CD4-positive, alpha-beta T cell treated with Interleukin-2 at 100 ng/mL for 4 hours (primary cell): Measurements from ENCODE around the gene TOM1.
A peak's percentile ranks its signal among the peaks of the same experiment; 100 is the strongest.

Experiments
- DNase-seq: peaks from one replicate; pipeline ENCODE4 v3.0.0-alpha.2; 2020; ENCODE audit warnings: low spot score

The TOM1 gene

DNA sequence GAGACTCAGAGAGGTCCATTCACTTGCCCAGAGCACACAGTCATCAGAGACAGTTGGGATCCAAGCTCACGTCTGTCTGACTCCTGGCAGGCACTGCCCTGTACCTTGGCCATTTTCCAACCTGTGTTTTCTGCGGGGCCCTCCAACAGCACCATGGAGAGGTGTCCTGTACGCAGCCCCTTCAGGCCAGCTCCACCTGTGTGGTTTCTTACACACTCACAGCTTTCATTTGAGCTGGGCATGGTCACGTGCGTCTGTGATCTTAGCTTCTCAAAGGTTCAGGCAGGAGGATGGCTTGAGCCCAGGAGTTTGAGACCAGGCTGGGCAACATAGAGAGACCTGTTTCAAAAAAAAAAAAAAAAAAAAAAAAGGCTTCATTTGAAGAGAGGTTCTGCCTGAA lies 24.4 kb downstream of the TOM1 start:
- no peak for DNase-seq

DNA sequence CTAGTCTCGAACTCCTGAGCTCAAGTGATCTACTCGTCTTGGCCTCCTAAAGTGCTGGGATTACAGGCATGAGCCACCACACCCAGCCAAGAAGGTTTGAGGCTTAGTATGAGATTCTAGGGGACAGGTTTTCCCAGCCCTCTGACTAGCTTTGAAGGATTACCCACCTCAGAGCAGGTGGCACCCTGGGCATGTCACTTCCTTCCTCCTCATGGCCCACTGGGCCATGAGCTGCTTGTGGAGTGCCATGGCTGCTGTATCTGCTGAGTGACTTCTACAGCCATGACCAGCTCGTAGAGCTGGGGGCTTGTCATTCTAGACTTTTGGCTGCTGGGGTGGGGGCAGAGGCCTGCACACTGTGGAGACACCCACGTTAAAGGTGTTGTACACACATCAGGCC lies 25.1 kb downstream of the TOM1 start:
- DNase-seq: no peak

GRCh38 chr22:35325209-35325608 lies 25.5 kb downstream of the TOM1 start:
- DNase-seq: no peak

GRCh38 chr22:35326854-35327562 lies 27.3 kb downstream of the TOM1 start:
- DNase-seq: no peak

DNA sequence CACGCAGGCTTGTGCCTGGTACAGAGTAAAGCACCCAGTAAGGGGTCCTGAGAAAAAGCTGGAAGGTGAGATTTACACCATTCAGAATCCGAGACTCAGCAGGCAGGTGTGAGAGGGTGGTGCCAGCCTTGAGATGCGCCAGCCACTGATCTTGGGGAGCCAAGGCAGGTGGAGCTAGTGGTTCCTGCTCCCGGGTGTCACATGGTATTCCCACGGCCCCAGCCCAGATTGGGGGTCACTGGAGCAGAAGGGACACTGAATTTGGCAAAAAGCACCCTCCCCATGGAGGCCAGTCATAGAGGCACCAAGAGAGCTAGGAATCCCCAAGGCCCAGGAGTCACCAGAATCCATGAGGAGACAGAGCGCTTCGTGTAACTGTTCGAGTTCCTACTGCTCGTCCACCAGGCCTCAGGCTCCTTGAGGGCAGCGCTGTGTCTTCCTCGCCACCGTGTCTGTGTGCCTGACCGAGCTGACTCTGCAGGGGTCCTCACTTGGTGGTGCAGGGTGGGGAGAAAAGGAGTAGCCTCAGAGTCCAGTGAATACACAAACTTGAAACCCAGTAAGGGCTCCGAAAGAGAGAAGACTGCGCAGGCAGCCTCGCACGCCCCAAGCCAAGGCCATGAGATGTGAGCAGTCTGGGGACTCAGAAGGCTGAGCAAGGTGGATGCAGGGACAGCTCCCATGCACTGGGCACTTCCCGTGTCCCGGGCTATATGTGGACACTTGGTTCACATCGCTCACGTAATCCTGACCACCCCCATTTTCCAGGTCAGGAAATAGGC lies 28.2 kb downstream of the TOM1 start:
- no peak for DNase-seq

- DNase-seq: no peak
These were observed 28.8 kb downstream of the TOM1 start for GRCh38 chr22:35328472-35328885.

- no peak for DNase-seq
These were observed 29.6 kb downstream of the TOM1 start for GRCh38 chr22:35329114-35329847.

GRCh38 chr22:35330258-35330861 lies 30.7 kb downstream of the TOM1 start:
- peak; percentile 54 for DNase-seq

DNA sequence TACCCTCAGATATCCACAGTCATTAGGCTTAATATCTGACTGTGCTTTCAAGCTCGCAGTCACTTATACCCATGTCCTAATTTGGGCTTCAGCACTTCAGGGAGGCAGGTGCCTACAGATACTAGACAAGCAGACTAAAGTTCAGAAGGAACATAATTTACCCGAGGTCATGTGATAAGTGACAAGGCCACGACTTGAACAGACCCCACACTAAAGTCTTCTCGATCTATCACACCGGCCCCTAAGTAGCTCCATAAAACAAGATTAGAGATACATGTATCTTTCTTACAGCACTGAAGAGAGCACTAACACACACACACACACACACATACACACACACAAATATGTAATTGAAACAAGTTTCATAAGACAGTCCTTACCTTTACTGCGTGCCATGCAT lies 32.6 kb downstream of the TOM1 start:
- DNase-seq: no peak

- no peak for DNase-seq
These were observed 33.5 kb downstream of the TOM1 start for GRCh38 chr22:35333220-35333619.

- DNase-seq: no peak
These were observed 34.3 kb downstream of the TOM1 start for GRCh38 chr22:35334004-35334403.

DNA sequence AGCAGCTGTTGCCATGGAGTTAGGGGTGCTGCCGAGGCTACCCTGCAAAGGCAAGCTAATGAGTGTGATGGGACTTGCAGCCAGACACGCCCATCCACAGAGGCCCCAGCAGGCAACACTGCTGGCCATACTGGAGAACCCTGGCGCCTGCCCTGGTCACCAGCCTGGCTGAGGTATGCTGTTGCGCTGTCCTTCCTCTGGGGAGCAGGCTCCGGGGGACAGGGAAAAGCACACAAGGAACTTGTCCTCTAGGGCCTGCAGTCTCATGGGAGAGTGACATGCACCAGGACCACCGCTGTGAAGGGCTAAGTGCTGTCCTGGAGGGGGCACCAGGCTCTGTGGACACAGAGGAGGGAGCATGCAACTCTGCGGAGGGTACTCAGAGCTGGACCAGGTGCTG lies 35.8 kb downstream of the TOM1 start:
- DNase-seq: no peak

GRCh38 chr22:35335936-35336781 lies 36.5 kb downstream of the TOM1 start:
- DNase-seq: no peak

- no peak for DNase-seq
These were observed 38.2 kb downstream of the TOM1 start for GRCh38 chr22:35337932-35338331.

- no peak for DNase-seq
These were observed 41.6 kb downstream of the TOM1 start for GRCh38 chr22:35341090-35341874.

DNA sequence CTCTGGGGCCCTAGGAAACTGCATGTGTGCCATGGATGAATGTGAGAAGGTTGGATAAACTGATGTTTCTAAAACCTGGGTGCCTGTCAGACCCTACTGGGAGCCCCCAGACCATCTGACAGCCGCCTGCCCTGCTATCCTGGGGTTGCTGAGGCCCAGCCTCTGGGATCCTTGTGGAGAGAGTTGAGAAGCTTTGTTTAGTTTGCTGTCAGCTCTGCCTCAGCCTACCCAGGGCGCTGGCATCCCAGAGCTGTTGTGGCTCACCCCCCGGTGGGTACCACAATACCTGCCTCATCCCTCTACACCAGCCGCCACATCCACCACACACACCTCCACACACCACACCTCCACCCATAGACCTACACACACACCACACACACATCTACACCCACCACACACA lies 42.7 kb downstream of the TOM1 start:
- DNase-seq: no peak

DNA sequence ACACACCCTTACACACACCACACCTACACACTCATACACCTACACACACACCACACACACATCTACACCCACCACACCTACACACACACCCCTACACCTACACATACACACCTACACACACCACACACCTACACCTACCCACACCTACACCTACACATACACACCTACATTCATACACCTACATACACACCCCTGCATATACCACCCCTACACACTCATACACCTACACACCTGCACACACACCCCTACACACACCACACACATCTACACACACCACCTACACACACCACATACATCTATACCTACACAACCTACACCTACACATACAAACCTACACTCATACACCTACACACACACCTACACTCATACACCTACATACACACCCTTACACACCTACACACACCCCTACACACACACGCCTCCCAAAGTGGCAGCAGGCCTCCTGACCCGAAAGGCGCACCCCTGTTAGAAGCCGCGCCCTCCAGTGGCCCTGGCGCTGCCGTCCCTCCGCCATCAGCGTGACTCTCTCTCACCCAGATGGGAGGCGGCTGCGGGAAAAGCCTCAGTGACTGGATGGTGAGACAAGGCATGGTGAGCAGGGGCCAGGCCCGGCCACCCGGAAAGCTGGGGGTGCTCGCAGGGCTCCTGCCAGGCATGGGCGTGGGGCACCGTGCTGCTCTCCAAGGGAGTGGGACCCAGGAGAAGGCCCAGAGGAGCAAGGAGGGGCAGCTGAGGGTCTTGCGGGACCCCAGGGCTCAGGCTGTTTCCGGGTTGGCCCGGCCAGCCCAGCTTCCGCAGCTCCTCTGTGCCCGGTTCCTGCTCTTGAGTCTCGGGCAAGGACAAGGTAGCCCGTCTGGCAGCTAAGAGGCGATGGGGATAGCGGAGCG lies 44.2 kb downstream of the TOM1 start:
- DNase-seq: no peak

DNA sequence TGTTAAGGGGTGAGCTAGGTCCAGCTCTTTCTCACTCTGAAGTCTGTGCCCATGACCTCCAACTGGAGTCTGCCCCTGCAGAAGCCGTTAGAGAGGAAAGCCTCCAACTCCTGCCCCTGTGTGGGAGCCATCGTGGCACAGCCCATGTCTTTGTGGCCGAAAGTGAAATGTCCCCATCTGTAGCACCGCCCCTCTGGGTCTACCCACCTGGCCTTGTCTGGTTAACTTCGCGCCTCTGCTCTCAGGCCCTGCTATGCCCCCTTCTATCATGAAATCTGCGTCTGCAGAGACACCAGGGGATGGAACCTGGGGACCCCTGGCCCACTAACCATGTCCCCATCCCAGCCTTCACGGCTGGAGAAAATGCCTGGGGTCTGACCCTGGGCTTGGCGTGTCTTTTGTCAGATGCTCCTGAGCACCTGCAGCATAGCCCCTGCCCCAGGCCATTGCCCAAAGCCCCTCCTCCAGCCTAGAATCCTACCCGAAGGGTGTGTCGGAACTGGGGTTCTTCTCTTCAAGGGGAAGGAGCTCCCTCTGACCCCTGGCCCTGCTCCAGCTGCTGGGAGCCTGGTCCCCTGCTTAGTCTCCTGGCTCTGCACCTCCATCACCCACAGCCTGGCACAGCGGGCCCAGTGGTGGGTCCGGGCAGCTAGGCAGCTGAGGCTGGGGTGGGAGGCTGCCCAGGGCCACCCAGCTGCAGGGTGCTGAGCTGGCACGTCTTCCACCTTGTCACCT lies 45.4 kb downstream of the TOM1 start:
- DNase-seq: no peak
